Ascending aorta (tissue), 2 donors: Measurements from ENCODE around the gene TARS3. TPM values are rescaled to one million over a fixed set of nuclear protein-coding genes. Genes with fewer than 3 reads are reported as not detected.

Experiments
- DNase-seq, 2 donors: peaks; one replicate each; pipeline ENCODE4 v3.0.0-alpha.2; 2019; ENCODE audit warnings: low spot score in 2 of 2
- H3K27ac ChIP-seq, 2 donors: fragments of 200-600 bp; sonication (generic); one replicate each; pipeline ENCODE4 v1.5.1; 2016 to 2017; ENCODE audit warnings: mild to moderate bottlenecking in 1 of 2
- H3K27me3 ChIP-seq: fragments of 200-600 bp; sonication (generic); one replicate; pipeline ENCODE4 v1.5.1; 2017
- H3K36me3 ChIP-seq, 2 donors: fragments of 200-600 bp; sonication (generic); one replicate each; pipeline ENCODE4 v1.5.1; 2016
- H3K4me1 ChIP-seq, 2 donors: fragments of 200-600 bp; sonication (generic); one replicate each; pipeline ENCODE4 v1.5.1; 2016 to 2017; ENCODE audit warnings: mild to moderate bottlenecking in 1 of 2
- H3K4me3 ChIP-seq, 2 donors: fragments of 200-600 bp; sonication (generic); one replicate each; pipeline ENCODE4 v1.5.1; 2016 to 2017; ENCODE audit warnings: mild to moderate bottlenecking in 1 of 2
- H3K9me3 ChIP-seq, 2 donors: fragments of 200-600 bp; sonication (generic); one replicate each; pipeline ENCODE4 v1.5.1; 2016
- intact Hi-C: fragments of 100-400 bp; cut with DNase I; formaldehyde crosslinking; loops from one replicate; pipeline ENCODE4 v1.15.1; 2023
- total RNA-seq: library from RNA; depleted of rRNA; stranded (reverse); fragments of >200 nt; gene quantifications from one replicate; pipeline ENCODE4 v1.1.0, GENCODE V29; 2016
- TF ChIP-seq, protein P1 (sequence below), 3 experiments: fragments of 200-600 bp in 2 of 3; fragments of 450-650 bp in 1 of 3; sonication (generic) in 2 of 3; IDR thresholded peaks; one replicate each; pipeline ENCODE4 v1.5.1; 2016 to 2019; ENCODE audit warnings: antibody characterized with exemption in 3 of 3, mild to moderate bottlenecking in 1 of 3, moderate library complexity in 1 of 3

Gene TARS3
- total RNA-seq, 1 donor from 2014 or later, result 39.5 TPM

DNA sequence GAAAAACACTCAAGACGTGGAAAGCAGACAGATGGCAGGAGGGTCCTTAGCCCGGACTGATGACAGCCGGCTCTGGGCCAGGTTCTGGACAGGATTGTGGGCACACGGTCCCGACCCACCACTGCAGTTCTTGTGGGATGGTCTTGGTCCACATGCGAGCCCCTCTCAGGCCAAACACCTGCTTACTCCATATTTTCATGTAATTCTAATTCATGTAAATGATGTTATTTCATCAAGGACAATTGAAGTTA, 104.7 kb downstream of the TARS3 start:
- intact Hi-C loops, result no loop called here
- H3K4me3 ChIP-seq, result no peak overlapping the region
- H3K27me3 ChIP-seq, result no peaks in the 10 kb centered on the region
- H3K9me3 ChIP-seq, result peaks cover 0 to 5% of the 10 kb centered on the region in 2 donors
- H3K27ac ChIP-seq, result no peak overlapping the region
- H3K4me1 ChIP-seq, result peaks cover 0 to 15% of the 10 kb centered on the region in 2 donors
- TF ChIP-seq, protein P1, sequence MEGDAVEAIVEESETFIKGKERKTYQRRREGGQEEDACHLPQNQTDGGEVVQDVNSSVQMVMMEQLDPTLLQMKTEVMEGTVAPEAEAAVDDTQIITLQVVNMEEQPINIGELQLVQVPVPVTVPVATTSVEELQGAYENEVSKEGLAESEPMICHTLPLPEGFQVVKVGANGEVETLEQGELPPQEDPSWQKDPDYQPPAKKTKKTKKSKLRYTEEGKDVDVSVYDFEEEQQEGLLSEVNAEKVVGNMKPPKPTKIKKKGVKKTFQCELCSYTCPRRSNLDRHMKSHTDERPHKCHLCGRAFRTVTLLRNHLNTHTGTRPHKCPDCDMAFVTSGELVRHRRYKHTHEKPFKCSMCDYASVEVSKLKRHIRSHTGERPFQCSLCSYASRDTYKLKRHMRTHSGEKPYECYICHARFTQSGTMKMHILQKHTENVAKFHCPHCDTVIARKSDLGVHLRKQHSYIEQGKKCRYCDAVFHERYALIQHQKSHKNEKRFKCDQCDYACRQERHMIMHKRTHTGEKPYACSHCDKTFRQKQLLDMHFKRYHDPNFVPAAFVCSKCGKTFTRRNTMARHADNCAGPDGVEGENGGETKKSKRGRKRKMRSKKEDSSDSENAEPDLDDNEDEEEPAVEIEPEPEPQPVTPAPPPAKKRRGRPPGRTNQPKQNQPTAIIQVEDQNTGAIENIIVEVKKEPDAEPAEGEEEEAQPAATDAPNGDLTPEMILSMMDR (IDR thresholded peaks at IDR 0.05), result no peak
- peaks cover 0 to 3% of the 10 kb centered on the region in 2 donors for H3K36me3 ChIP-seq
- no peak for DNase-seq

DNA sequence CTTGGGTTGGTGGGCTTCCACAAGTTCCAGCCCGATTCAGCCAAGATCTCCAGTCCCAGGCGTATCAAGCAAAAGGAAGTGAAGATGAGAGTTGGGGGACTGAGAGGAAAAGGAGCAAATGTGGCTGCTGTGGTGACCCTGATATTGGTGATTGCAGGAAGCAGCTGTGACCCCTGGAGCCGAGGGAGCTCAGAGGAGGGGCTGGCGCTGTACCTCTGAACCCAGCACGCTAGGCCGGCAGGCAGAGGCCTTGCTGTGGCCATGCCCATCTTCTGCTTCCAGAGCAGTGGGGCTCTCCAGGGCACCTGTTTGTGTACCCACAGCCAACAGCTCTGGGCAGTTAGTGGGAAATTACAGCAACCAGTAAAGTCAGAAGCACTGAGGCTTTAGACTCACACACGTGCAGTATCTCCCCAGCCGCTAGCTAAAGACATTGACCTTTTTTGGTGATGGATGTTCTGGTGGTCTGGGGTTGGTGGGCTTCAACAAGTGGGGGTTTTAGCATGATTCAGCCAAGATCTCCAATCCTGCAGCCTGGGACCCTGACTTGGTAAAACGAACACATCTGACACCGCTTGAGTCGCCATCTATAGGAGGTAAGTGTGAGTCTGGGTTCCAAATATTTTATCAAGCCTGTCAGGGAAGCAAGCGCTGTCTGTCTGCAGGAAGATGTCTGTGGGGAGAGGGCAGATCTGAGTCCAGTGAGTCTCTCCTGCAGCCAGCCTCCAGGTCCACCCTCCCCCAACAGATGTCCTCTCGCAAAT, 105.2 kb downstream of the TARS3 start:
- H3K36me3 ChIP-seq, result no peaks in the 10 kb centered on the region
- intact Hi-C loops, result no loop called here
- no peaks in the 10 kb centered on the region for H3K27me3 ChIP-seq
- TF ChIP-seq, protein P1 (IDR thresholded peaks at IDR 0.05), result no peak
- DNase-seq, result no peak
- no peak overlapping the region for H3K4me3 ChIP-seq
- no peak overlapping the region for H3K27ac ChIP-seq
- peaks cover 0 to 5% of the 10 kb centered on the region in 2 donors for H3K9me3 ChIP-seq
- peaks cover 0 to 15% of the 10 kb centered on the region in 2 donors for H3K4me1 ChIP-seq

DNA sequence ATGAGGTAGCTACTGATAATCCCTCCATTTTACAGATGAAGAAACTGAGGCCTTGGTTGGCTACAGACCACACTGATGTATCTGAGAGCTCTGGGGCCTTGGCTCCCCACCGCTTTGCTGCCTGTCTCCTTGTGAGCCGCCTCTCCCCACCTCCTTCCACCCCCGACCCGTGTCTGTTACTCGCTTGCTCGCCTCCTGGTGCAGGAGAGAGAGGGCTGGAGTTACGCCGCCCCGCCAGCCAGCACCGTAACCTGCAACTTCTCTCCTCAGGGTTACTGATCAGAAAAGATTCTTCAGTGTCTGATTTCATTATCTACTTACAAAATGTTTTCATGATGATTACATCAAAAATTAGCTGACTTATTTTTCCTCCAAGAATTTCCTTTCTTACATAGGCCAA, 106.2 kb downstream of the TARS3 start:
- H3K4me1 ChIP-seq, result peaks cover 0 to 15% of the 10 kb centered on the region in 2 donors
- H3K4me3 ChIP-seq, result no peak overlapping the region
- H3K9me3 ChIP-seq, result no peaks in the 10 kb centered on the region
- TF ChIP-seq, protein P1 (IDR thresholded peaks at IDR 0.05), result no peak
- no peaks in the 10 kb centered on the region for H3K36me3 ChIP-seq
- H3K27me3 ChIP-seq, result no peaks in the 10 kb centered on the region
- H3K27ac ChIP-seq, result no peak overlapping the region
- intact Hi-C loops, result no loop called here
- no peak for DNase-seq

DNA sequence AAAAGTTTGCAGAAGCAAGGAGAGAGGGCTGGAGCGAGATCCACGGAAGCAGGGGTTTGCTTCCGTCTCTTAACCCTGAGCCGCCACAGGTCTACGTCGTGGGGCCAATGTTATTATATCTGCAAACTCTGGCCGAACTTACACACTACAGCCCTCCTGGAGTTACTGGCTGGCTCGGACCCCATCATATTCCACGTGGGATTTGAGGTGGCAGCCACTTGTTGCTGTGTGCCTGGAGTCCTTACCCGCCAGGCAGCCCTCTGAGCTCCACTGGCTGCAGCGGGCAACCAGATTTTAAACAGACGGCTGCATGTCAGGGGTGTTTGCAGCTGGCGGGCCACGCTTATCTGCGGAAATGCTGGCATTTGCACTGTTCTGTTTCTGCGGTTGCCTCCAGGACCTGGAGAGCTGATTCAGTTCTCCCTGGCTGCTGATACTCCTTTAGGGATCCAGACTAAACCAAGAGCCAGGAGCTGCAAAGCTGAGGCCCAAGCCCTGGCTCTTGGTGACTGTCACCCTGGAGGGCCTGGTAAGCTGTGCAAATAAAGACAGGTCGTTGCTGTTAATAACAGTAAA, 106.8 kb downstream of the TARS3 start:
- Histone ChIP-seq H3K4me3 (no peak overlapping the region), H3K27me3 (no peaks in the 10 kb centered on the region), H3K36me3 (no peaks in the 10 kb centered on the region), H3K27ac (no peak overlapping the region), H3K9me3 (no peaks in the 10 kb centered on the region), H3K4me1 (peaks cover 0 to 15% of the 10 kb centered on the region in 2 donors)
- no peak for DNase-seq
- intact Hi-C loops, result no loop called here
- TF ChIP-seq, protein P1 (IDR thresholded peaks at IDR 0.05), result no peak

DNA sequence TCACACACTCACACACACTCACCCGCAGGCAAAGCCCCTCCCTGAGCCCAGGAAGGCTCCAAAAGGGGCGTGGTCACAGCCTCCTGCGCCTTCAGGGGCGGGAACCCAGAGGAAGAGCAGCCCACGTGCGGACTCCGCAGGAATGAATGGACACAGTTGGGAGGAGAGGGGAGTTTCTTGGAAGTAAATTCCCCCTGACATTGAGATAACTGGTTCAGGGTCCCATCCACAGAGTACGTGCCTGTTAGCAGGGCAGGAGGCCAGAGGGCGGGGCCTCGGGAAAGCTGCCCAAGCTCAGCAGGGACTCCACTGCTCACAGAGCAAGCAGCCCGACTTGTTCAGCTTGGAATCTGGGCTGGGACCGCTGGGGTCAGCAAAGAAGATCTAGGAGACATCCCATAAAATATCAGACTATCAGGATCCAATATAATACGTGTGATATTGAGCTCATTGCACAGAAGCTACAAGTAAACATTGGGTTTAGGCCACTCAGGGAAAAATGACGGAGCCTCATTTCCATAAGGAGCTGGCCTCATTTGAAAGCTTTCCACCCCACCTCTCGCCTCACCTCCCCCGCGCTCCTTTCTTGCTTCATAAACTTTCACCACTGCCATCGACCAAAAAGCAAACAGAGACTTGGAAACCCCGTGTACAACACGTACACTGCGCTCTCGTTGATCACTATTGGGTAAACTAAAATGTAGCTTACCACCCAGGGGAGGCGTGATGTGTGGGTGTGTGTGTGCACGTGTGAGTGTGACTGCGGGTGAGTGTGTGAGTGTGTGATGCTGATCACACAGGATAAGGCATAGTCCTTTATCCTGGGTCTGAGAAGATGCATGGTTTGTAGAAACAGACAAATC, 108.1 kb downstream of the TARS3 start:
- DNase-seq, result no peak
- TF ChIP-seq, protein P1 (IDR thresholded peaks at IDR 0.05), result no peak
- Histone ChIP-seq H3K9me3 (no peaks in the 10 kb centered on the region), H3K27ac (peak overlapping the region in 1 of 2 donors; percentile 55), H3K36me3 (no peaks in the 10 kb centered on the region), H3K4me3 (peak overlapping the region; percentile 36 to 39), H3K27me3 (no peaks in the 10 kb centered on the region), H3K4me1 (peaks cover 0 to 15% of the 10 kb centered on the region in 2 donors)
- intact Hi-C loops, result no loop called here
